ENCODE results near the gene LYRM4. TPM values are rescaled to one million over a fixed set of nuclear protein-coding genes. Genes with fewer than 3 reads are reported as not detected.

Gene LYRM4
- total and polyA plus RNA-seq, 2 experiments from 2014 or later = 51.0 to 62.0 TPM

- TF ChIP-seq ZNF462 (CRISPR knock-in tag; IDR thresholded peaks at IDR 0.05) (no peak), CTCF (conservative IDR thresholded peaks at IDR 0.05; ENCODE audit: low read depth in 2 of 2) (no peak), NANOG (IDR thresholded peaks at IDR 0.05; ENCODE audit: borderline replicate concordance) (no peak), STAT1 (IDR thresholded peaks at IDR 0.05; ENCODE audit: unreplicated experiment) (no peak), EZH2 (IDR thresholded peaks at IDR 0.05; ENCODE audit: low read depth, unreplicated experiment) (no peak)
Observed at GRCh38 chr6:5162355-5162754, 98.4 kb downstream of the LYRM4 start (continued).

- Histone ChIP-seq H3K36me3 (ENCODE audit: insufficient read depth) (no peaks in the 10 kb centered on the region), H3K27ac (ENCODE audit: low read depth) (no peak overlapping the region), H2AFZ (no peak overlapping the region), H3K79me2 (replicated peaks; ENCODE audit: insufficient read depth) (no peaks in the 10 kb centered on the region; the same call in 1 of the 2 replicates), H3F3A (replicated peaks; ENCODE audit: low read depth) (no peaks in the 10 kb centered on the region), H3K4me1 (ENCODE audit: insufficient read depth) (no peaks in the 10 kb centered on the region), H3K9me2 (ENCODE audit: insufficient read depth) (no peaks in the 10 kb centered on the region), H3K4me3 (no peak overlapping the region), H3K27me3 (ENCODE audit: insufficient read depth) (no peaks in the 10 kb centered on the region), H3K4me2 (no peak overlapping the region), H4K20me1 (replicated peaks; ENCODE audit: insufficient read depth) (peaks cover 16% of the 10 kb centered on the region)
- peaks cover 14% of the 10 kb centered on the region for H3K4me1 Mint-ChIP-seq
- TF ChIP-seq NANOG (IDR thresholded peaks at IDR 0.05; ENCODE audit: borderline replicate concordance) = no peak
- TF ChIP-seq EZH2 (IDR thresholded peaks at IDR 0.05; ENCODE audit: low read depth, unreplicated experiment) = no peak
- no peak for TF ChIP-seq POLR2AphosphoS5 (IDR thresholded peaks at IDR 0.05; ENCODE audit: low read depth)
- no peak for TF ChIP-seq STAT1 (IDR thresholded peaks at IDR 0.05; ENCODE audit: unreplicated experiment)
- TF ChIP-seq CTCF (conservative IDR thresholded peaks at IDR 0.05; ENCODE audit: low read depth in 2 of 2) = no peak
- TF ChIP-seq CREB1 (CRISPR knock-in tag; IDR thresholded peaks at IDR 0.05; ENCODE audit: low read depth) = no peak
- TF ChIP-seq EZH2phosphoT487 (IDR thresholded peaks at IDR 0.05; ENCODE audit: unreplicated experiment) = no peak
- peaks cover 3% of the 10 kb centered on the region for H3K27me3 Mint-ChIP-seq (ENCODE audit: insufficient read depth, low read depth, poor library complexity)
- ATAC-seq (no peak), DNase-seq (ENCODE audit: low spot score) (no peak)
- H3K36me3 Mint-ChIP-seq (ENCODE audit: low read depth) = no peaks in the 10 kb centered on the region
- H3K4me3 Mint-ChIP-seq = no peak overlapping the region
- H3K27ac Mint-ChIP-seq = no peak overlapping the region
- no peaks in the 10 kb centered on the region for H3K9me3 Mint-ChIP-seq
Observed at GRCh38 chr6:5160206-5160605, 100.5 kb downstream of the LYRM4 start.
